GM19328 (cell line): Measurements from ENCODE around the gene PRDM15.

Experiments
- ATAC-seq: cut with Tn5 transposase; IDR thresholded peaks from one replicate; pipeline ENCODE4 v1.9.1; 2021; ENCODE audit warnings: mild to moderate bottlenecking, moderate library complexity; ENCODE audit not compliant: unreplicated experiment

PRDM15 gene

GRCh38 chr21:41865002-41865777 lies 14.0 kb downstream of the PRDM15 start:
- ATAC-seq: no peak

- ATAC-seq: no peak
Observed at GRCh38 chr21:41864311-41865001, 14.7 kb downstream of the PRDM15 start.

- ATAC-seq: no peak
Observed at GRCh38 chr21:41863439-41863740, 15.8 kb downstream of the PRDM15 start.

GRCh38 chr21:41861987-41862386 lies 17.2 kb downstream of the PRDM15 start:
- no peak for ATAC-seq

- no peak for ATAC-seq
Observed at GRCh38 chr21:41861255-41861654, 17.9 kb downstream of the PRDM15 start.

GRCh38 chr21:41859297-41859980 lies 19.7 kb downstream of the PRDM15 start:
- ATAC-seq: no peak

GRCh38 chr21:41858466-41859296 lies 20.5 kb downstream of the PRDM15 start:
- ATAC-seq: no peak

GRCh38 chr21:41857771-41858300 lies 21.3 kb downstream of the PRDM15 start:
- ATAC-seq: no peak

GRCh38 chr21:41856572-41856971 lies 22.6 kb downstream of the PRDM15 start:
- ATAC-seq: no peak

- ATAC-seq: no peak
Observed at GRCh38 chr21:41854426-41854995, 24.6 kb downstream of the PRDM15 start.

GRCh38 chr21:41852929-41853320 lies 26.2 kb downstream of the PRDM15 start:
- no peak for ATAC-seq

- ATAC-seq: no peak
Observed at GRCh38 chr21:41852151-41852928, 26.8 kb downstream of the PRDM15 start.

- ATAC-seq: no peak
Observed at GRCh38 chr21:41851090-41851790, 27.9 kb downstream of the PRDM15 start.

- no peak for ATAC-seq
Observed at GRCh38 chr21:41850085-41850484, 29.1 kb downstream of the PRDM15 start.

GRCh38 chr21:41848958-41849580 lies 30.1 kb downstream of the PRDM15 start:
- ATAC-seq: no peak

- ATAC-seq: no peak
Observed at GRCh38 chr21:41848533-41848932, 30.6 kb downstream of the PRDM15 start.

- ATAC-seq: no peak
Observed at GRCh38 chr21:41847066-41847804, 31.9 kb downstream of the PRDM15 start.

- ATAC-seq: no peak
Observed at GRCh38 chr21:41846536-41846935, 32.6 kb downstream of the PRDM15 start.
